Measurements from ENCODE around the gene MUC2.

MUC2 gene

DNA sequence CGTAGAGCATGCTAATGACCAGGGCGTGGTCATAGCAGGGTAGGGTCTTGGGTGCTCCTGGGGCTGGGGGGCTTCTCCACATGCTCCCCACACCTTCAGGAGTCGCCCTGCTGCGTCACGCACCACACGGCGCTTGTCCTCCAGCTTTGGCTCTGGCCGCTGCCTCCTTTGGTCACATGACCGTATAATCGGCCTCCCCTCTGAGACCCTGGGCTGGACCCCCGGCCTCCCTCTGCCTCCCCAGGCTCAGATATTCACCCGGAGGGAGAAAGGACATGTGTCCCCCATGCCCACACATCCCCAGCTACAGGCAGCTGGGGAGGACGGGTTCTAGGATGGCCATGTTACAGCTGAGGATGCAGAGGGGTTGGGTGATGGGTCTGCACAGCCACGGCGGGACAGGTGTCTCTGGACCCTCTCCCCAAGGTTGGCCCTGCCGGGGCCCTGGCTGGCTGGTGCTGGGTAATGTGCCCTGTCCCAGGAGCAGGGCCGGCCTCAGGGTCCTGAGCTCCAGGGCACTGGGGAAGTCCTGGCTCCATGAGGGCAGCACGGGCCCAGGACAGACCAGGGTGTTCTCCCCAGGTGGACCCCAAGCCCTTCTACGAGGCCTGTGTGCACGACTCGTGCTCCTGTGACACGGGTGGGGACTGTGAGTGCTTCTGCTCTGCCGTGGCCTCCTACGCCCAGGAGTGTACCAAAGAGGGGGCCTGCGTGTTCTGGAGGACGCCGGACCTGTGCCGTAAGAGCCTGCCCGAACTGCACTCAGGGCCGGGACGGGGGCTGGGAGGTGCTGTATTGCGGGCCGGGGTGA lies 14.5 kb downstream of the MUC2 start:
- DNase-seq = no peak

DNA sequence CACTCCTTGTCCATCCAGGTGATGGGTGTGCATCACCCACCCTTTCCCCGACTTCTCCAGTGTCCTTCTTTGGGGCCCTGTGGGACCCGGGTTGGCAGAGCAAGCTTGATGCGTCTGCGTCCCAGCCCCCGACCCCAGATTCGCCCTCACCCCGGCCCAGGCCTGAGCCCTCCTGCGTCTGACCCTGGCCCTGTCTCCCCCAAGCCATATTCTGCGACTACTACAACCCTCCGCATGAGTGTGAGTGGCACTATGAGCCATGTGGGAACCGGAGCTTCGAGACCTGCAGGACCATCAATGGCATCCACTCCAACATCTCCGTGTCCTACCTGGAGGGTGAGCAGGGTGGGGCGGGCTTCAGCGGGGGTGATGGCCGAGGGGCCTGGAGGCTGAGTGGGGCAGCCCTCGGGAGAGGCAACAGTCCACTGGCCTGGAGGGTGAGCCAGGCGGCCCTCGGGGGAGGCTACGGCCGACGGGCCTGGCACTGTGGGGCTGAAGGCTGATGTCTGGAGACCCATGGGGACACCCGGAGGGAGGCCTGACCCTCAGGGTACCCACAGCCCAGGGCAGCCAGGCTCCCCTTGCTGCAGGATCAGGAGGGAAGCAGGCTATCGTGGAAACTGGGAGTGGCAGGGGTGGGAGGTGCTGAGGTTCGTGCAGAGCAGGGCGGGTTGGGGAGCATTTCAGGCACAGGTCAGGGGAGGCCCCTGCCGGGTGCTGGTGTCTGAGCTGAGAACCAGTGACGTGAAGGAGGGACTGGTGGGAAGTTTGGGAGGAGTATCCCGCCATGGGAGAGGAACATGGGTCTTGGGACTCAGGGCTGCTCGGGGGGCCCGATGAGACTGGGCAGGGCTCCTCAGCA lies 15.3 kb downstream of the MUC2 start:
- DNase-seq = no peak

DNA sequence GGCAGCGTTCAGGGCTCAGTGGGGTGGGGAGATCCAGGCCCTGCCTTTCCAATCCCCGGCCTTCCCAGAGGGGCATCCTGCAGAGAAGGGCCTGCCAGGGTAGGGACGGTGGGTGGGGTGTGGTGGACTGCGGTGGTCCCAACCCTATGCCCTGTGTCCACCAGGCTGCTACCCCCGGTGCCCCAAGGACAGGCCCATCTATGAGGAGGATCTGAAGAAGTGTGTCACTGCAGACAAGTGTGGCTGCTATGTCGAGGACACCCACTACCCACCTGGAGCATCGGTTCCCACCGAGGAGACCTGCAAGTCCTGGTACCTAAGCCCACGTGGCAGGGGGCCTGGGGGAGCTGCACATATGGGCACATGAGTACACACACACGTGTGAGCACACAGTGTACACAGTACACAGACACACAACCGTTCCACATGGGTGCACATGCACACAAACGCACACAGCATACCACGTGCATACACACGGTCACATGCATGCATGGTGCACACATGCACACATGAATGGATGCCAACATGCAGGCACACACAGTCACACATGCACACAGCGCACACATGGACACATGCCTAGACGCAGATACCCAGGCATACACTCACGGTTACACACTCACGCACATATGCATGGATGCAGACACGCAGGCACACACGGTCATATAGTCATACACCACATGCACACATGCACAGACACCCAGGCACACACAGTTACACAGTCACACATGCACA lies 16.1 kb downstream of the MUC2 start:
- DNase-seq = no peak

DNA sequence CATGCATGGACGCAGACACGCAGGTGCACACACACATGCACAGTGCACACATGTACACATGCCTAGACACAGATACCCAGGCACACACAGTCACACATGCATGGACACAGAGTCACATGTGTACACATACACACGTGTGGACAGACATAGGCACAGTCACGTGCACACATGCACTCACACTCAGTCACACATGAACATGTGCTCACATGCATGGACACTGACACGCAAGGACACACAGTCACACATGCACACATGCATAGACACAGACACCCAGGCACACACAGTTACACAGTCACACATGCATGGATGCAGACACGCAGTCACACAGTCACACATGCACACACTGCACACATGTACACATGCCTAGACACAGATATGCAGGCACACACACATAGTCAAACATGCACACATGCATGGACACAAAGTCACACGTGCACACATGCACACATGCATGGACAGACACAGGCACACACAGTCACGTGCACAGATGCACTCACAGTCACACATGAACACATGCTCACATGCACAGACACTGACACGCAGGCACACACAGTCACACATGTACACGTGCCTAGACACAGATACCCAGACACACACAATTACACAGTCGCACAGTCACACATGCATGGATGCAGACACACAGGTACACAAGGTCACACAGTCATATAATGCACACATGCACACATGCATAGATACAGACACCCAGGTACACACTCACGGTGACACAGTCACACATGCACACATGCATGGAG lies 16.8 kb downstream of the MUC2 start:
- no peak for DNase-seq

DNA sequence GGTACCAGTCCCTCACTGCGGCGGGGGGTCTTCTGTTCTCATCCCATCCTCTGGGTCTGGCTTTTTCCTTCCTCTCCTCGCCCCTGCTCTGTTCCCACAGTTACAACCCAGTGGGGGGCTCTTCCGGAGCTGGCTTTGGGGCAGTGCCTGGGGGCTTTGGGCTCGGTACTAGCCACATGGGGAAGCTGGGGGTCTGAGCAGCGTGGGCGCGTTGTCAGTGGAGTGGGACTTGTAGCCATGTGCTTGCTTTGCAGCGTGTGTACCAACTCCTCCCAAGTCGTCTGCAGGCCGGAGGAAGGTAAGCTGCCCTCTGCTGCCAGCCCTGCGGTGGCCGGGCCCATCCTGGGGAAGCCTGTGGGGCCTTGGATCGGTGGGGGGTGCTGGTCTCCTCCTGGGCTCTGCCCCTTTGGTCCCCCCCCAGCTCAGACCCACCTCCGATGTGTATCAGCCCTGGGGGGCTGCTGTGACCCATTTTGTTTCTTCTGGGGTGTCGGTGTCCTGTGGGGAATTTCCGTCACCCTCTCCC lies 17.5 kb downstream of the MUC2 start:
- no peak for DNase-seq

DNA sequence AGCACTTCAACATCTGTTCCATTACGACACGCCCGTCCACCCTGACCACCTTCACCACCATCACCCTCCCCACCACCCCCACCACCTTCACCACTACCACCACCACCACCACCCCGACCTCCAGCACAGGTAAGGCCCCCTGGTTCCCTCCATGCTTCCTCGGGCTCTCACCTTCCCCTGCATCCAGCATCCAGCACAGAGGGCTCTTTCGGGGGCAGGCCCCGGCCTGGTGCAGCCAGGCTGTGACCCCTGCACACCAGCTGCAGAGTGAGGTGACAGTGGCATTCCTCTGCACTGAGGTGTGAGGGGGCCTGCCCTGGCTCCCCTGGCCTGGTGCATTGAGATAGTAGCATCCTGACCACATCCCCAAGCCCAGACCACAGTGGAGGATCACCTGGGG lies 18.2 kb downstream of the MUC2 start:
- no peak for DNase-seq

DNA sequence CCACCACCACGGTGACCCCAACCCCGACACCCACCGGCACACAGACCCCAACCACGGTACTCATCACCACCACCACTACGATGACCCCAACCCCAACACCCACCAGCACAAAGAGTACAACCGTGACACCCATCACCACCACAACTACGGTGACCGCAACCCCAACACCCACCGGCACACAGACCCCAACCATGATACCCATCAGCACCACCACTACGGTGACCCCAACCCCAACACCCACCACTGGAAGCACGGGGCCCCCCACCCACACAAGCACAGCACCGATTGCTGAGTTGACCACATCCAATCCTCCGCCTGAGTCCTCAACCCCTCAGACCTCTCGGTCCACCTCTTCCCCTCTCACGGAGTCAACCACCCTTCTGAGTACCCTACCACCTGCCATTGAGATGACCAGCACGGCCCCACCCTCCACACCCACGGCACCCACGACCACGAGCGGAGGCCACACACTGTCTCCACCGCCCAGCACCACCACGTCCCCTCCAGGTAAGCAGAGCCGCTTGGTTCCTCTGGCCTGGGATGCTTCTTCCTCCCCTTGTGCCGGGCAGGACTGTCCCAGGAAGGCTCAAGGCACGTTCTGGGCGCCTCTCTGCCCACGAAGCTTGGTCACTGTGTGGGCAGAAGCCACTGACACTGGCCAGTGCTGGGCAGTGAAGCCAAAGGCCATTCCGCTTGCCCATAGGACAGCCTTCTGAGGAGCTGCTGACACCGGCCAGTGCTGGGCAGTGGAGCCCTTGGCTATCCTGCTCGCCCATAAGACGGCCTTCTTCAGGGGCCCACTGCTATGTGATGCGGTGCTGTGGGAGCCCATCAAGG lies 25.1 kb downstream of the MUC2 start:
- DNase-seq = no peak

DNA sequence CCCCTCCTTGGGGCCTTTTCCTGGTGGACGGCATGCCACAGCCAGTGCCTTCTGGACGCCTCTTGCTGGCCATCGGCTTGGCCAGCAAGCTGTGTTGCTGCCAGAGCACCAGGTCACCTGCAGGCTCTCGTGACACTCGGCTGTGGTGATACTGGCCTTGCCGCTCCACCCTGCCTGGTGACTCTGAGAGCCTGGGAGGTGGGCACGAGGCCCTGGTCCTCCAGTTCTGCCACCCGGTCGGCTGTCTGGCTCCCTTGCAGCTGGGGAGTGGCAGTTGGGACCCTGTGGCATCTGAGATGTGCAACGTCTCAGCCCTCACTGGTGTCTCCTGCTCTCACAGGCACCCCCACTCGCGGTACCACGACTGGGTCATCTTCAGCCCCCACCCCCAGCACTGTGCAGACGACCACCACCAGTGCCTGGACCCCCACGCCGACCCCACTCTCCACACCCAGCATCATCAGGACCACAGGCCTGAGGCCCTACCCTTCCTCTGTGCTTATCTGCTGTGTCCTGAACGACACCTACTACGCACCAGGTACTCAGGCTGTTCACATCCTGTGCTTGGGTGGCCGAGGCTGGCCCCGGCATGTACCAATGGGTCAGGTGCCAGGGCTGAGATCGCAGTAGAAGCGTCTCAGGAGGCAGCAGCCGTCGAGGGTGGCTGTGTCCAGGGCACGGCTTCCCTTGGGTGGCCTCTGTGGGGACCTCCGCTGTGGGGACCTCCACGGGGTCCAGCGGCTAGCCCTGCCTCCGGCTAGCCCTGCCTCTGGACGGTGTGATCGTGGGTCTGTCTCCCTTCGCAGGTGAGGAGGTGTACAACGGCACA lies 26.0 kb downstream of the MUC2 start:
- no peak for DNase-seq

DNA sequence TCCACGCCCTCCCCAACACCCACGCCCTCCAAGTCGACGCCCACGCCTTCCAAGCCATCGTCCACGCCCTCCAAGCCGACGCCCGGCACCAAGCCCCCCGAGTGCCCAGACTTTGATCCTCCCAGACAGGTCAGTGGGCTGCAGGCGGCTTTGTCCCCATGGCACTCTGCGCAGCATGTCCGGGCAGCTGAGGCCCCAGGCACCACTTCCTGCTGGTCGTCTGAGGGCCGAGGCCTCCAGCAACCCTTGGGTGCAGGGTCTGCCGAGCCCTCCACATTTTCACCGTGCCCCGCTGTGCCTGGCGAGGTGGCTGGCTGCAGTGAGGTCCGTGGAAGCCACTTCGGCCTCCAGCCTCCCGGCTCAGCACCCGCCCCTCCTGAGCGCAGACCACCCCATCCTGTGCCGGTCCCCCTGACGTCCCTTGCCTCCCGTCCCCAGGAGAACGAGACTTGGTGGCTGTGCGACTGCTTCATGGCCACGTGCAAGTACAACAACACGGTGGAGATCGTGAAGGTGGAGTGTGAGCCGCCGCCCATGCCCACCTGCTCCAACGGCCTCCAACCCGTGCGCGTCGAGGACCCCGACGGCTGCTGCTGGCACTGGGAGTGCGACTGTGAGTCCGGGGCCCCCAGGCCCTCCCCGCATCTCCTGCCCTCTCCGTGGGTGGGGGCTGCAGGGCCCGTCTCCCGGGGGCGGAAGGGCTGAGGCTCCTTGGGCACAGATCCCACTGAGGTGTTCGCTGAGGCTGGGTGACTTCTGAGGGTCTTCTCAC lies 26.8 kb downstream of the MUC2 start:
- DNase-seq = no peak

DNA sequence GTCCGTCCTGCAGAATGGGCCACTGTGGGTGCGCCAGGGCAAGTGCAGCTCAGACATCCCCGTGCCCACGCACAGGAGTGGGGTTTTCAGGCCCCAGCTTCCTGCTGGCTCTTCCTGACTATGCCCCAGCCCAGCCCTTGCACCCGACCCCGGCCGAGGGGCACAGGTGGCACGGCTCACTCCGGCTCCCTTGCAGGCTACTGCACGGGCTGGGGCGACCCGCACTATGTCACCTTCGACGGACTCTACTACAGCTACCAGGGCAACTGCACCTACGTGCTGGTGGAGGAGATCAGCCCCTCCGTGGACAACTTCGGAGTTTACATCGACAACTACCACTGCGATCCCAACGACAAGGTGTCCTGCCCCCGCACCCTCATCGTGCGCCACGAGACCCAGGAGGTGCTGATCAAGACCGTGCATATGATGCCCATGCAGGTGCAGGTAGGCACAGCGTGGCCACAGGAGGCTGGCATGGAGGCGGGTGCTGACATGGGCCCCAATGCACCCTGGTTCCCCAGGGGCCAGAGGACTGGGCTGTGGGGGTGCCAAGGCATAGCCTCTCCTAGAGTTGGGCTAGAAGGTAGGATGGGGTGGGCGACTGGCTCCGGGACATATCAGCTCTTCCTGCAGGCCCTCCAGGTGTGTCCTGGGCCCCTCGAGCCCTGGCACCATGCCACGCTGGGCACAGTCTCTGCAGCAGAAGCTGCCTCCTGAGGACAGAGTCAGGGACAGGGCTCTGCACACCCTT lies 27.7 kb downstream of the MUC2 start:
- no peak for DNase-seq

DNA sequence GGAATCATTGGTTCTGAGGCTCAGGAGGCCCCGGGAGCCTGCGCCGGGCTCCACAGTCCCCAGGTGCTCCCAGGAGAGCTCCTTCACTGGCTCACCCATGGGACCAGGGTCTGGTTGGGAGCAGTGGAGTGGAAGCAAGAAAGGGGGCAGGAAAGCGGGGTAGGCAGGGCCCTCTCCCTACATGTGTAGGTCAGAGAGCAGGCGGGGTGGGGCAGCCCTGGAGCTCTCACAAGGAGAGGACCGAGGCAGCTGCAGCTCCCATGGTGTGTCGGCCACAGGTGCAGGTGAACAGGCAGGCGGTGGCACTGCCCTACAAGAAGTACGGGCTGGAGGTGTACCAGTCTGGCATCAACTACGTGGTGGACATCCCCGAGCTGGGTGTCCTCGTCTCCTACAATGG lies 28.3 kb downstream of the MUC2 start:
- DNase-seq = no peak

DNA sequence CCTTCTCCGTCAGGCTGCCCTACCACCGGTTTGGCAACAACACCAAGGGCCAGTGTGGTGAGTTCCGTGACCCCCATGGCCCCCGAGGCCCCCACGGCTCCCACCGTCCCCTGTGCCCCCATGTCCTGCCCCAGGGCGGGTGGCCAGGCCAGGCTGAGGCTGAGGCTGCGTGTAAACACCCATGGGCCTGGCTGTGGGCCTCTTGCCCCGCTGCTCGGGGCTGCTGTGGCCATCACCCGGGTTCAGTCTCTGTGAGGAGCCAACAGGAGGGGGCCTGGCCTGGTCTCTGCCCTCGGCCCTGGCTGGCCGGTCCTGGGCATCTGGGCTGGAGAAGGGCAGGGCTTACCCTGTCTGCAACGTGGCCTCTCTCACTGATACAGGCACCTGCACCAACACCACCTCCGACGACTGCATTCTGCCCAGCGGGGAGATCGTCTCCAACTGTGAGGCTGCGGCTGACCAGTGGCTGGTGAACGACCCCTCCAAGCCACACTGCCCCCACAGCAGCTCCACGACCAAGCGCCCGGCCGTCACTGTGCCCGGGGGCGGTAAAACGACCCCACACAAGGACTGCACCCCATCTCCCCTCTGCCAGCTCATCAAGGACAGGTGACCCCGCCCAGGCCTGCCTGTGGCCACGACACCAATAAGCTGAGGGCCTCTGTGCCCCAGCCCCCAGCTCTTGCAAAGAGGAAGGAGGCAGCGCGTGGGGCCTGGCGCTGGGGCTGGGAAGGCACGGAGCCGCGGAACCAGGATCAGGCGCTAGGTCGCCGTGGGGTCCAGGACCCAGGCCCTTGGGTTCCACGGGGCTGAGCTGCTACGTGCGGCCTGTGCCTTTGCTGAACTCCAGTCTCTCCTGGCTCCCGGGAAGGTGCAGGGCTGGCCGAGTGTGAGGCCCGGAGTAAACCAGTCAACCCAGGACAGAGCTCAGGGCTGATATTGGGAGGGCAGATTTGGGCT lies 29.0 kb downstream of the MUC2 start:
- DNase-seq = no peak

DNA sequence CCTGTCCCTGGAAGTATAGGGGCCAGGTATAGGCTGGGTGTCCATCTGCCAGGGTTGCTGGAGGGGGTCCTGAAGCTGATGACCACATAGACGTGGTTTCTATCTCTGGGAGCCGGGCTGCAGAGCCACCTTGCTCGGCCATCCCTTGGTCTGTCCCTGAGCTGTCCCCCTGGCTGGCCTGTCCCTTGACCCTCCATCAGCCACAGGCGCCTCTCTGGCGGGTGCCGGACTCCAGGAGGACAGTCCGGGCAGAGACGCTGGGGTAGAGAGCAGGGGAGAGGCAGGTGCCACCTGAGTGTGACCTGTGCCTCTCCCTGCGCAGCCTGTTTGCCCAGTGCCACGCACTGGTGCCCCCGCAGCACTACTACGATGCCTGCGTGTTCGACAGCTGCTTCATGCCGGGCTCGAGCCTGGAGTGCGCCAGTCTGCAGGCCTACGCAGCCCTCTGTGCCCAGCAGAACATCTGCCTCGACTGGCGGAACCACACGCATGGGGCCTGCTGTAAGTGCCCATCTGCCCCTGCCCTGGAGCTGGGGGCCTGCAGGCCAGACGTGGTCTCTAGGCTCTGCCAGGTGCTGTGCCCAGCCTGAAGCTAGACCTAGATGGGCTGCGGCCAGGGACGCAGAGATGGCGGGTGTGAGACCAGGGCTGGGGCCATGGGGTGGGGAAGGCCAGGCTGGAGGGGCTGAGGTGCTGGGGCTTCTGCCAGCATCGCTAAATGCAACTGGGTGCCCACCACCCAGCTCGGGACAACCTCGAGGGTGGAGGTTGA lies 29.9 kb downstream of the MUC2 start:
- no peak for DNase-seq

DNA sequence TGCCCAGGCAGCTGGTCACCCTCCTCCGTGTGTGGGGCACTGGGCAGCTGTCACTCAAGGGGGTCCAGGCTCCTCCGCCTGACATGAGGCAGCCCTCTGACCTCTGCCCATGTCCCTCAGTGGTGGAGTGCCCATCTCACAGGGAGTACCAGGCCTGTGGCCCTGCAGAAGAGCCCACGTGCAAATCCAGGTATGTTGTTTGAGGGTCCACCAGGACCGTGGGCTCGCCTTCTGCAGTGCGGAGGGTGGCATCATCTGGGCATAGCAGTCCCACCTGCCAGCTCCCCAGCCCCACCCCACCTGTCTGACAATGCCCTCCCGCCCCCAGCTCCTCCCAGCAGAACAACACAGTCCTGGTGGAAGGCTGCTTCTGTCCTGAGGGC lies 30.5 kb downstream of the MUC2 start:
- DNase-seq = no peak

DNA sequence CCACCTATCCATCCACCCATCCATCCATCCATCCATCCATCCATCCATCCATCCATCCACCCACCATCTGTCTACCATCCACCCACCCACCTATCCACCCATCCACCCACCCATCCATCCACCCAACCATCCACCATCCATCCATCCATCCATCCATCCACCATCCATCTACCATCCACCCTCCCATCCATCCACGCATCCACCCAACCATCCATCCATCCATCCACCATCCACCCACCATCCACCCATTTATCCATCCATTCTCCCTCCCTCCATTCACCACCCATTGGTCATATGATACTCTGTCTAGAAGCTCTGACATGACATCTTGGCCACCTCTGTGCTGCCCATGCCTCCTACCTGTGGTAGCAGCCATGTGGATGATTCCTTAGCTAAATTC lies 31.7 kb downstream of the MUC2 start:
- no peak for DNase-seq

DNA sequence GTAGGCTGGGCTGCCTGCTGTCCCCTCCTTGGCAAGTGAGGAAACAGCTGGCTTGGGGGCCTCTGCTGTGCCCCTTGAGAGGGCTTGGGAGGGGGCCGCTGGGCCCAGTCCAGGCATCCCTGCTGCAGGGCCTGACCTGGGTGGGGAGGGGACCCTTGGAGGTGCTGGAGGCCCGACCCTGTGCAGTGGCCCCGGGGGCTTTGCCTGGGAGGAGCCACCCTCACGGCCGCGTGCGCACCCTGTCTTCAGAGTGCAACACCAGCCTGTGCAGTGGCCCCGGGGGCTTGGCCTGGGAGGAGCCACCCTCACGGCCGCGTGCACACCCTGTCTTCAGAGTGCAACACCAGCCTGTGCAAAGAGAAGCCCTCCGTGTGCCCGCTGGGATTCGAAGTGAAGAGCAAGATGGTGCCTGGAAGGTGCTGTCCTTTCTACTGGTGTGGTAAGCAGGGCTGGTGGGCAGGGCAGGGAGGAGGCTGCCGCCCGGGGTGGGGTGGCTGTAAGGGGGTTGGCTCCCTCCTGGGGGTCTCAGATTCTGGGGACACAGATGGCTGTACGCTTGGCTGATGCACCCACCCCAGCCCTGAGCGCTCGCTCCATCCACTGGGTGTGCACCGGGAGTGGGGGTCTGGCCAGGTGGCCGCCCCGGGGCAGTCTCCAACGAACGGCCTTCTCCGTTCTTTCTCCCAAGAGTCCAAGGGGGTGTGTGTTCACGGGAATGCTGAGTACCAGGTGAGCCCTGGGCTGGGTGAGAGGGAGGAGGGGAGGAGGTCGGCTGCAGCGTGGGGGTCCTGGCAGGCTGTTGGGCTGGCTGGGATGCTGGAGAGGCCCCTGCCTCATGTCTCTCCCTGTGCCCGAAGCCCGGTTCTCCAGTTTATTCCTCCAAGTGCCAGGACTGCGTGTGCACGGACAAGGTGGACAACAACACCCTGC lies 32.9 kb downstream of the MUC2 start:
- DNase-seq = no peak
